Colonic mucosa (tissue), 4 donors: Measurements from ENCODE around the gene PCNX1. TPM values are rescaled to one million over a fixed set of nuclear protein-coding genes. Genes with fewer than 3 reads are reported as not detected.
A peak's percentile ranks its signal among the peaks of the same experiment; 100 is the strongest.
"Not testable (repeated sequence)": the region's sequence is repeated elsewhere in the genome, so short reads cannot be mapped to it uniquely, and the experiment has no call there.

Source experiments
- DNase-seq: peaks from one replicate; pipeline ENCODE4 v3.0.0-alpha.2; 2020
- H3K27ac ChIP-seq: fragments of 200-600 bp; one replicate; pipeline ENCODE4 v1.8.0; 2021
- H3K27me3 ChIP-seq: fragments of 200-600 bp; one replicate; pipeline ENCODE4 v1.8.0; 2021
- H3K36me3 ChIP-seq: fragments of 200-600 bp; one replicate; pipeline ENCODE4 v1.8.0; 2021
- H3K4me1 ChIP-seq: fragments of 200-600 bp; one replicate; pipeline ENCODE4 v1.8.0; 2021; ENCODE audit warnings: mild to moderate bottlenecking
- H3K4me3 ChIP-seq: fragments of 200-600 bp; one replicate; pipeline ENCODE4 v1.8.0; 2021
- H3K9ac ChIP-seq, 2 donors: one replicate each; pipeline ENCODE4 v1.7.0; 2013; ENCODE audit warnings: control low read depth in 2 of 2, low read depth in 2 of 2, low read length in 2 of 2
- H3K9me3 ChIP-seq: fragments of 200-600 bp; one replicate; pipeline ENCODE4 v1.8.0; 2021
- CTCF ChIP-seq: fragments of 200-600 bp; IDR thresholded peaks from one replicate; pipeline ENCODE4 v1.8.0; 2022; ENCODE audit warnings: antibody characterized with exemption, mild to moderate bottlenecking
- intact Hi-C: fragments of 100-400 bp; cut with DNase I; formaldehyde crosslinking; loops from one replicate; pipeline ENCODE4 v1.14.1; 2022
- total RNA-seq, 2 donors: library from RNA; stranded (reverse); fragmentation: NEBNext Ultra II Directional in 1 of 2; extraction: Animal tissue kit (Norgen Biotek cat#: 25700) in 1 of 2; gene quantifications; one replicate each; pipeline ENCODE4 v1.2.1, GENCODE V29; 2021
- donor health status: healthy.
- donor health status: DM: no; HTN: no; CAD: no.
- donor health status: DM: no; HTN: no; CAD: no.

PCNX1 gene
- total RNA-seq, 2 donors from 2014 or later, result 18.1 to 26.7 TPM

- no peak for DNase-seq
- H3K36me3 ChIP-seq, result no peaks in the 10 kb centered on the region
- intact Hi-C loops, result no loop called here
- no peaks in the 10 kb centered on the region for H3K9me3 ChIP-seq
- H3K4me1 ChIP-seq, result peaks cover 3% of the 10 kb centered on the region
- TF ChIP-seq CTCF, result no peak
- no peak overlapping the region for H3K27ac ChIP-seq
- H3K4me3 ChIP-seq, result no peak overlapping the region
- H3K9ac ChIP-seq, result no peak overlapping the region
- H3K27me3 ChIP-seq, result no peaks in the 10 kb centered on the region
Observed at GRCh38 chr14:70926235-70926830, 19.1 kb downstream of the PCNX1 start.

GRCh38 chr14:70931008-70931407 lies 23.7 kb downstream of the PCNX1 start:
- Histone ChIP-seq H3K36me3 (no peaks in the 10 kb centered on the region), H3K27ac (no peak overlapping the region), H3K27me3 (no peaks in the 10 kb centered on the region), H3K4me1 (peaks cover 10% of the 10 kb centered on the region), H3K4me3 (no peak overlapping the region), H3K9ac (no peak overlapping the region), H3K9me3 (no peaks in the 10 kb centered on the region)
- no peak for DNase-seq
- TF ChIP-seq CTCF, result no peak
- intact Hi-C loops, result no loop called here

- Histone ChIP-seq H3K27me3 (no peaks in the 10 kb centered on the region), H3K27ac (peak overlapping the region; percentile 4), H3K4me3 (no peak overlapping the region), H3K9ac (no peak overlapping the region), H3K4me1 (peaks cover 10% of the 10 kb centered on the region), H3K9me3 (no peaks in the 10 kb centered on the region), H3K36me3 (no peaks in the 10 kb centered on the region)
- intact Hi-C loops, result no loop called here
- no peak for DNase-seq
- no peak for TF ChIP-seq CTCF
Observed at GRCh38 chr14:70934084-70934483, 26.8 kb downstream of the PCNX1 start.

GRCh38 chr14:70934502-70935134 lies 27.4 kb downstream of the PCNX1 start:
- H3K36me3 ChIP-seq, result no peaks in the 10 kb centered on the region
- H3K27me3 ChIP-seq, result no peaks in the 10 kb centered on the region
- TF ChIP-seq CTCF, result no peak
- H3K9me3 ChIP-seq, result no peaks in the 10 kb centered on the region
- intact Hi-C loops, result no loop called here
- peaks cover 8% of the 10 kb centered on the region for H3K4me1 ChIP-seq
- H3K4me3 ChIP-seq, result no peak overlapping the region
- H3K27ac ChIP-seq, result peak overlapping the region; percentile 23
- no peak for DNase-seq
- H3K9ac ChIP-seq, result no peak overlapping the region

- Histone ChIP-seq H3K4me1 (peaks cover 6% of the 10 kb centered on the region), H3K27ac (peak overlapping the region; percentile 23), H3K9me3 (no peaks in the 10 kb centered on the region), H3K27me3 (no peaks in the 10 kb centered on the region), H3K36me3 (no peaks in the 10 kb centered on the region), H3K4me3 (no peak overlapping the region), H3K9ac (no peak overlapping the region)
- DNase-seq, result no peak
- no peak for TF ChIP-seq CTCF
- intact Hi-C loops, result no loop called here
Observed at GRCh38 chr14:70935135-70935534, 27.9 kb downstream of the PCNX1 start.

- H3K4me1 ChIP-seq, H3K27me3 ChIP-seq, H3K36me3 ChIP-seq, H3K9ac ChIP-seq, H3K4me3 ChIP-seq, intact Hi-C loops, H3K27ac ChIP-seq, DNase-seq, H3K9me3 ChIP-seq: not testable (repeated sequence)
Observed at GRCh38 chr14:70939693-70940092, 32.4 kb downstream of the PCNX1 start.

GRCh38 chr14:70941637-70942341 lies 34.5 kb downstream of the PCNX1 start:
- H3K9me3 ChIP-seq, H3K27ac ChIP-seq, H3K4me1 ChIP-seq, H3K9ac ChIP-seq, H3K4me3 ChIP-seq, H3K36me3 ChIP-seq, H3K27me3 ChIP-seq, intact Hi-C loops: not testable (repeated sequence)
- DNase-seq, result peak; percentile 40
